K562 (cell line): ENCODE results near the gene FLRT1. TPM values are rescaled to one million over a fixed set of nuclear protein-coding genes. Genes with fewer than 3 reads are reported as not detected.

Source experiments
- ATF7 ChIP-seq: fragments of 450-650 bp; IDR thresholded peaks from 2 replicates; pipeline ENCODE4 v1.7.1; 2014; ENCODE audit warnings: mild to moderate bottlenecking, moderate library complexity
- BCOR ChIP-seq: fragments of 450-650 bp; IDR thresholded peaks from 2 replicates; pipeline ENCODE4 v1.6.1; 2016
- CCNT2 ChIP-seq: IDR thresholded peaks from 2 replicates; pipeline ENCODE4 v1.6.1; 2011; ENCODE audit warnings: borderline replicate concordance, low read depth, mild to moderate bottlenecking, moderate library complexity, mixed read lengths, low read length; ENCODE audit not compliant: insufficient read length; ENCODE audit errors: extremely low read depth
- HDAC2 ChIP-seq: fragments of 450-650 bp; IDR thresholded peaks from 2 replicates; pipeline ENCODE4 v1.6.1; 2016; ENCODE audit warnings: mild to moderate bottlenecking
- HDAC8 ChIP-seq: fragments of 450-650 bp; IDR thresholded peaks from 2 replicates; pipeline ENCODE4 v1.6.1; 2016; ENCODE audit warnings: mild to moderate bottlenecking, missing genetic modification characterization, moderate library complexity, missing compliant biosample characterization
- HDGF ChIP-seq: fragments of 450-650 bp; IDR thresholded peaks from 2 replicates; pipeline ENCODE4 v1.6.1; 2016
- ILF3 ChIP-seq: fragments of 450-650 bp; IDR thresholded peaks from 2 replicates; pipeline ENCODE4 v1.6.1; 2018; ENCODE audit warnings: antibody characterized with exemption, mild to moderate bottlenecking, moderate library complexity, borderline replicate concordance
- NCOR1 ChIP-seq: fragments of 450-650 bp; IDR thresholded peaks from 2 replicates; pipeline ENCODE4 v1.6.1; 2016; ENCODE audit warnings: mild to moderate bottlenecking, moderate library complexity
- NR3C1 ChIP-seq: sonication (generic); formaldehyde crosslinking; IDR thresholded peaks from 2 replicates; pipeline ENCODE4 v1.8.1; 2022; ENCODE audit warnings: missing genetic modification reagents
- PHB ChIP-seq: fragments of 250-450 bp; sonication (Bioruptor Pico); IDR thresholded peaks from 2 replicates; pipeline ENCODE4 v1.5.0; 2021
- POU5F1 ChIP-seq: fragments of 150-350 bp; IDR thresholded peaks from 2 replicates; pipeline ENCODE4 v1.6.1; 2014; ENCODE audit warnings: borderline replicate concordance, low read length, low read depth, mild to moderate bottlenecking; ENCODE audit not compliant: partially characterized antibody
- PYGO2 ChIP-seq: fragments of 450-650 bp; IDR thresholded peaks from 2 replicates; pipeline ENCODE4 v1.6.1; 2016; ENCODE audit warnings: mild to moderate bottlenecking, missing genetic modification characterization, moderate library complexity, missing compliant biosample characterization
- RFX5 ChIP-seq: IDR thresholded peaks from 2 replicates; pipeline ENCODE4 v1.6.1; 2011; ENCODE audit warnings: low read depth, mild to moderate bottlenecking, improper control_type of control experiment, low read length
- SMARCC2 ChIP-seq: fragments of 450-650 bp; IDR thresholded peaks from 2 replicates; pipeline ENCODE4 v1.6.1; 2017; ENCODE audit warnings: antibody characterized with exemption, moderate library complexity, mild to moderate bottlenecking, low read depth
- STAT5A ChIP-seq: IDR thresholded peaks from 2 replicates; pipeline ENCODE4 v1.6.1; 2012; ENCODE audit warnings: low read length, inconsistent platforms, borderline replicate concordance
- ZBTB8A ChIP-seq: fragments of 450-650 bp; IDR thresholded peaks from 2 replicates; pipeline ENCODE4 v1.6.1; 2018; ENCODE audit warnings: mild to moderate bottlenecking, moderate library complexity; ENCODE audit not compliant: partially characterized antibody
- ZC3H8 ChIP-seq: fragments of 450-650 bp; IDR thresholded peaks from 2 replicates; pipeline ENCODE4 v1.6.1; 2017
- ZNF217 ChIP-seq: sonication (generic); formaldehyde crosslinking; IDR thresholded peaks from 2 replicates; pipeline ENCODE4 v1.8.0; 2022; ENCODE audit warnings: mild to moderate bottlenecking, missing genetic modification reagents
- ZNF24 ChIP-seq: fragments of 450-650 bp; IDR thresholded peaks from 2 replicates; pipeline ENCODE4 v1.6.1; 2016
- ZNF311 ChIP-seq: fragments of 250-450 bp; sonication (Bioruptor Pico); IDR thresholded peaks from 2 replicates; pipeline ENCODE4 v1.4.0; 2020; ENCODE audit warnings: mild to moderate bottlenecking, moderate library complexity
- ZNF589 ChIP-seq: fragments of 200-800 bp; sonication (Bioruptor generic); IDR thresholded peaks from 2 replicates; pipeline ENCODE4 v1.6.1; 2016; ENCODE audit warnings: low read depth, missing genetic modification characterization, missing compliant biosample characterization
- polyA plus RNA-seq, 8 experiments: library from polyadenylated mRNA; depleted of rRNA in 4 of 8; stranded (reverse) in 5 of 8; unstranded in 3 of 8; fragments of >200 nt; fragmentation: Nextera tagmentation in 2 of 8; fragmentation: Illumina TruSeq in 1 of 8; extraction: Ambion mirVana in 2 of 8; extraction: Trizol in 1 of 8; gene quantifications; 2 replicates each; pipeline versions ENCODE4 v1.2.1 to v1.2.3, GENCODE V29; 2011 to 2014; ENCODE audit warnings: inconsistent platforms in 1 of 8, missing spikeins in 1 of 8
- total RNA-seq, 7 experiments: library from RNA; depleted of rRNA in 6 of 7; stranded (reverse); fragments of >200 nt in 6 of 7; fragmentation: Illumina TruSeq in 2 of 7; extraction: Trizol in 2 of 7; gene quantifications; 2 replicates each; pipeline versions ENCODE4 v1.2.1 to v1.2.3, GENCODE V29; 2011 to 2021; ENCODE audit warnings: low replicate concordance in 1 of 7
- TF ChIP-seq, protein P1 (sequence below): fragments of 450-650 bp; conservative IDR thresholded peaks from 2 replicates; pipeline ENCODE4 v1.6.1; 2016; ENCODE audit warnings: missing genetic modification characterization, low read depth, mild to moderate bottlenecking, missing compliant biosample characterization, moderate library complexity
- TF ChIP-seq, protein P2 (sequence below): sonication (generic); formaldehyde crosslinking; IDR thresholded peaks from 2 replicates; pipeline ENCODE4 v1.8.0; 2022; ENCODE audit warnings: missing genetic modification reagents, mild to moderate bottlenecking, moderate library complexity, borderline replicate concordance
- TF ChIP-seq, protein P3 (sequence below): fragments of 250-450 bp; sonication (Bioruptor Pico); IDR thresholded peaks from 2 replicates; pipeline ENCODE4 v1.5.0; 2020; ENCODE audit warnings: mild to moderate bottlenecking
- TF ChIP-seq, protein P4 (sequence below): fragments of 250-450 bp; sonication (Bioruptor Pico); IDR thresholded peaks from 2 replicates; pipeline ENCODE4 v1.5.0; 2021

Gene FLRT1
- total and polyA plus RNA-seq, 9 of the 15 experiments (the other 6 are each of a cell fraction or from before 2014, with no cell fraction given): not detected

DNA sequence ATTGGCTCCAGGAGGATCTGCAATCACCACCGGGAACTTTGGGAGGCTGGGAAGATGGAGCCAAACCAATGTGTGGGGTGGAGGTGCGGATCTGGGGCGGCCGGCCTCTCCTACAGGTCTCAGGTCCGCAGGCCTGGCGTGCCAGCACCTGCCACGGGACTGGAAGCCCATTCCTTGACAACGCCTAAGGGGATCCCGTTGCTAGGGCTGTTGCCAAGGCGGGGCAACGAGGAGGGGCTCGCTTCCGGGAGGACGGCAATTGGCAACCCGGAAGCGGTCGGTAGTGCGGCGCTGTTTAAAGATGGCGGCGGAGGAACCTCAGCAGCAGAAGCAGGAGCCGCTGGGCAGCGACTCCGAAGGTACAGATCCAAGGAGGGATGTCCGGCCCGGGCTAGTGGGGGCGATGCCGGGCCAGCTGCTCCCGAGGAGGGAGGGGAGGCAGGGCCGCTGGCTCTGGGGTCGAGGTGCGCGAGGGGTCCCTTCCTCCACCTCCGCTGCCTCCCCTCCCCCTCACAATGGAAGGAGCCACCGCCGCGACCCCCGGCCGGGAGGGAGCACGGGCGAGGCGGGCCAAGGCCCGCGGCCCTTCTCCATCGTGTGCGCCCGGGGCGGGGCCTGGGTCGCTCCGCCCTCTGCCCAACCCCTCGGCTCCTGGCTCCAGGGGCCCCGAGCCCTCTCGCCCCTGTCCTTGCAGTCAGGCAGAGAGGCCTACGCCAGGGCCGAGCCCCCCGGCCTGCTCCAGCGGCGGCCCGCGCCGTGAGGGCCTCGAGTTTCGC lies 49.4 kb upstream of the FLRT1 start, which contains the start of gene OTUB1 (continued):
- TF ChIP-seq SMARCC2 (no peak), ZNF311 (CRISPR knock-in tag) (no peak), ZNF589 (0 out of 2 replicates have a peak, but pooled peaks have one; percentile 38), ATF7 (no peak), PHB (no peak; the same call in 1 of the 2 replicates), HDGF (no peak), STAT5A (no peak), HDAC8 (no peak), NCOR1 (no peak), NR3C1 (CRISPR knock-in tag) (no peak), ZNF217 (CRISPR knock-in tag) (no peak), POU5F1 (no peak), CCNT2 (no peak), ILF3 (no peak), HDAC2 (peak; percentile 55; the same call in 1 of the 2 replicates), PYGO2 (tag) (no peak), ZC3H8 (no peak), ZNF24 (no peak), ZBTB8A (no peak), BCOR (no peak), RFX5 (no peak)
- TF ChIP-seq, protein P1, sequence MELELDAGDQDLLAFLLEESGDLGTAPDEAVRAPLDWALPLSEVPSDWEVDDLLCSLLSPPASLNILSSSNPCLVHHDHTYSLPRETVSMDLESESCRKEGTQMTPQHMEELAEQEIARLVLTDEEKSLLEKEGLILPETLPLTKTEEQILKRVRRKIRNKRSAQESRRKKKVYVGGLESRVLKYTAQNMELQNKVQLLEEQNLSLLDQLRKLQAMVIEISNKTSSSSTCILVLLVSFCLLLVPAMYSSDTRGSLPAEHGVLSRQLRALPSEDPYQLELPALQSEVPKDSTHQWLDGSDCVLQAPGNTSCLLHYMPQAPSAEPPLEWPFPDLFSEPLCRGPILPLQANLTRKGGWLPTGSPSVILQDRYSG (tag): no peak
- TF ChIP-seq, protein P2, sequence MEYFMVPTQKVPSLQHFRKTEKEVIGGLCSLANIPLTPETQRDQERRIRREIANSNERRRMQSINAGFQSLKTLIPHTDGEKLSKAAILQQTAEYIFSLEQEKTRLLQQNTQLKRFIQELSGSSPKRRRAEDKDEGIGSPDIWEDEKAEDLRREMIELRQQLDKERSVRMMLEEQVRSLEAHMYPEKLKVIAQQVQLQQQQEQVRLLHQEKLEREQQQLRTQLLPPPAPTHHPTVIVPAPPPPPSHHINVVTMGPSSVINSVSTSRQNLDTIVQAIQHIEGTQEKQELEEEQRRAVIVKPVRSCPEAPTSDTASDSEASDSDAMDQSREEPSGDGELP (CRISPR knock-in tag): peak; percentile 68; the same call in 1 of the 2 replicates
- TF ChIP-seq, protein P3, sequence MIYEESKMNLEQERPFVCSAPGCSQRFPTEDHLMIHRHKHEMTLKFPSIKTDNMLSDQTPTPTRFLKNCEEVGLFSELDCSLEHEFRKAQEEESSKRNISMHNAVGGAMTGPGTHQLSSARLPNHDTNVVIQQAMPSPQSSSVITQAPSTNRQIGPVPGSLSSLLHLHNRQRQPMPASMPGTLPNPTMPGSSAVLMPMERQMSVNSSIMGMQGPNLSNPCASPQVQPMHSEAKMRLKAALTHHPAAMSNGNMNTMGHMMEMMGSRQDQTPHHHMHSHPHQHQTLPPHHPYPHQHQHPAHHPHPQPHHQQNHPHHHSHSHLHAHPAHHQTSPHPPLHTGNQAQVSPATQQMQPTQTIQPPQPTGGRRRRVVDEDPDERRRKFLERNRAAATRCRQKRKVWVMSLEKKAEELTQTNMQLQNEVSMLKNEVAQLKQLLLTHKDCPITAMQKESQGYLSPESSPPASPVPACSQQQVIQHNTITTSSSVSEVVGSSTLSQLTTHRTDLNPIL (CRISPR knock-in tag): no peak
- TF ChIP-seq, protein P4, sequence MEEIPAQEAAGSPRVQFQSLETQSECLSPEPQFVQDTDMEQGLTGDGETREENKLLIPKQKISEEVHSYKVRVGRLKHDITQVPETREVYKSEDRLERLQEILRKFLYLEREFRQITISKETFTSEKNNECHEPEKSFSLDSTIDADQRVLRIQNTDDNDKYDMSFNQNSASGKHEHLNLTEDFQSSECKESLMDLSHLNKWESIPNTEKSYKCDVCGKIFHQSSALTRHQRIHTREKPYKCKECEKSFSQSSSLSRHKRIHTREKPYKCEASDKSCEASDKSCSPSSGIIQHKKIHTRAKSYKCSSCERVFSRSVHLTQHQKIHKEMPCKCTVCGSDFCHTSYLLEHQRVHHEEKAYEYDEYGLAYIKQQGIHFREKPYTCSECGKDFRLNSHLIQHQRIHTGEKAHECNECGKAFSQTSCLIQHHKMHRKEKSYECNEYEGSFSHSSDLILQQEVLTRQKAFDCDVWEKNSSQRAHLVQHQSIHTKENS (CRISPR knock-in tag): no peak
